Fibroblast of pulmonary artery (primary cell): ENCODE results near the gene HPX.
A peak's percentile ranks its signal among the peaks of the same experiment; 100 is the strongest.

Experiments
- DNase-seq: peaks from one replicate; pipeline ENCODE4 v3.0.0-alpha.2; 2010; ENCODE audit warnings: low read depth
- H3K4me3 ChIP-seq: replicated peaks from 2 replicates; pipeline ENCODE4 v1.5.1; 2011; ENCODE audit warnings: low read depth, mild to moderate bottlenecking, control low read depth, low read length, moderate library complexity
- TF ChIP-seq, protein P1 (sequence below): IDR thresholded peaks from 2 replicates; pipeline ENCODE4 v1.5.1; 2011; ENCODE audit warnings: mild to moderate bottlenecking, control low read depth, low read length, inconsistent platforms; ENCODE audit errors: missing control alignments

The HPX gene

DNA sequence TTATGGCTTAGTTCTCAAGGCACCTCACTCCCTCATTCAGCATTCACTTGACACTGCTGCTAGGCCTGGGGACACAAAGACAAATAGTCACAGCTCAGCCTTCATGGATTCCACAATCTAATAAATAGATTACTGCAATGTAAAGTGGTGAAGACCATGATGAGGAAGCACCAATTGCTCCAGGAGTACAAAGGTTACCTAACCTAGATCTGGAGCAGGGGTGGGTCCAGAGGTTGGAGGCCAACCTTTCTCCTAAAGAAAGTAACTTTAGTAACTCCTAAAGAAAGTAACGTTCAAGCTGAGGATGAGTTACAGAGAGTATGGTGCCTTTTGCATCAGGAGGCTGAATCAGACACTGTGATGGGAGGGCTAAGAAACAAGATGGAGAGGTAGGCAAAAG is 28.8 kb upstream of the HPX start:
- DNase-seq: no peak
- TF ChIP-seq, protein P1, sequence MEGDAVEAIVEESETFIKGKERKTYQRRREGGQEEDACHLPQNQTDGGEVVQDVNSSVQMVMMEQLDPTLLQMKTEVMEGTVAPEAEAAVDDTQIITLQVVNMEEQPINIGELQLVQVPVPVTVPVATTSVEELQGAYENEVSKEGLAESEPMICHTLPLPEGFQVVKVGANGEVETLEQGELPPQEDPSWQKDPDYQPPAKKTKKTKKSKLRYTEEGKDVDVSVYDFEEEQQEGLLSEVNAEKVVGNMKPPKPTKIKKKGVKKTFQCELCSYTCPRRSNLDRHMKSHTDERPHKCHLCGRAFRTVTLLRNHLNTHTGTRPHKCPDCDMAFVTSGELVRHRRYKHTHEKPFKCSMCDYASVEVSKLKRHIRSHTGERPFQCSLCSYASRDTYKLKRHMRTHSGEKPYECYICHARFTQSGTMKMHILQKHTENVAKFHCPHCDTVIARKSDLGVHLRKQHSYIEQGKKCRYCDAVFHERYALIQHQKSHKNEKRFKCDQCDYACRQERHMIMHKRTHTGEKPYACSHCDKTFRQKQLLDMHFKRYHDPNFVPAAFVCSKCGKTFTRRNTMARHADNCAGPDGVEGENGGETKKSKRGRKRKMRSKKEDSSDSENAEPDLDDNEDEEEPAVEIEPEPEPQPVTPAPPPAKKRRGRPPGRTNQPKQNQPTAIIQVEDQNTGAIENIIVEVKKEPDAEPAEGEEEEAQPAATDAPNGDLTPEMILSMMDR: no peak
- no peak overlapping the region for H3K4me3 ChIP-seq

DNA sequence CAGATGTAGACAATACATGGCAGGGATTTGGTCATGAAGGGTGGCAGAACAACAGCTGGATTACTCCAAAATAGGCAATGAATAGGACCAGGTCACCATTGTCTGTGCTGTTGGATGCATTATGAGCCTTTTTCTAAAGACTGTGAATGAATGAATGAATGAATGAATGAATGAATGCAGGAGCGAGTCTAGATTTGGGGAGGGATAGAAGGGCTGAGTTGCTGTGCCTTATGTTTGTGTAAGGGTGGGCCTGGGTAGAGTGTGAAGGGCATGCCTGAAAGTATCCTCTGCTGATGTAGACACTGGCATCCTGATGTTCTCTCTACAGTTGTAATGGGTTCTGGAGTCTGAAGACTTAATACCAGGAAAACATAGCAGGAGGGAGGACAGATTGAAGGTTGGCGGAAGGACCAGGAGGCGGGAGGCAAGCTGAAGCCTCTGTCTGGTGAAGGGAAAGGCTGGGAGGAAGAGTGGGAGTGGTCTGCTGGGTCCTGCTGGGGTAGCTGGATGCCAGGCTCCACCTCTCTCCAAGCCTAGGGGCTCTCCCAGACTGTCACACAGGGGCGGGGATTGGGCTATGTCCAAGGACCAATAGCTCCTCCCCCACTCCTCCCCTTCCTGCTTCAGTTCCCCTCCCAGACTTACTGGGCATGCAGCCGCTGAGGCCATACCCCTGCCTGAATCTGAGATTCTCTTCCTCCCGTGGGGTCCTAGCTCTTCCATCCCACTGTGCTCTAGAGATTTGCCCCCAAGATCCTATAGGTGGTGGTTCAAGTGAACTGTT is 28.1 kb upstream of the HPX start:
- no peak overlapping the region for H3K4me3 ChIP-seq
- DNase-seq: peak; percentile 95
- TF ChIP-seq, protein P1: no peak

DNA sequence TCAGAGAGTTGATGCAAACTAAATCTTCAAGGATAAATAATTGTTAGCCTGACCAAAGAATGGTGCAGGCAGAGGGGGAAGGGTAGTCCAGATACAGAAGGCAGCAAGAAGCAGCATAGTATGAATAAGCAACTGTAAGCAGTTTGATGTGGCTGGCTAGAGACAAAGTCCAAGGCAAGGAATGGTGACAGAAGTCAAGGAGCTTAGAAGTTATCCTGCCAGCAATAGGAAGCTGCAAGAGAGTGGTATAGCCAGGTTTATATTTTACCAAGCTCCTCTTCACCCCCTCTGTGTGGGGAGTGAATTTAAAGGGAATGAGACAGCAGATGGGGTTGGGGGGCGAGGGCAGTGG is 18.3 kb upstream of the HPX start:
- TF ChIP-seq, protein P1: no peak
- no peak overlapping the region for H3K4me3 ChIP-seq
- no peak for DNase-seq

DNA sequence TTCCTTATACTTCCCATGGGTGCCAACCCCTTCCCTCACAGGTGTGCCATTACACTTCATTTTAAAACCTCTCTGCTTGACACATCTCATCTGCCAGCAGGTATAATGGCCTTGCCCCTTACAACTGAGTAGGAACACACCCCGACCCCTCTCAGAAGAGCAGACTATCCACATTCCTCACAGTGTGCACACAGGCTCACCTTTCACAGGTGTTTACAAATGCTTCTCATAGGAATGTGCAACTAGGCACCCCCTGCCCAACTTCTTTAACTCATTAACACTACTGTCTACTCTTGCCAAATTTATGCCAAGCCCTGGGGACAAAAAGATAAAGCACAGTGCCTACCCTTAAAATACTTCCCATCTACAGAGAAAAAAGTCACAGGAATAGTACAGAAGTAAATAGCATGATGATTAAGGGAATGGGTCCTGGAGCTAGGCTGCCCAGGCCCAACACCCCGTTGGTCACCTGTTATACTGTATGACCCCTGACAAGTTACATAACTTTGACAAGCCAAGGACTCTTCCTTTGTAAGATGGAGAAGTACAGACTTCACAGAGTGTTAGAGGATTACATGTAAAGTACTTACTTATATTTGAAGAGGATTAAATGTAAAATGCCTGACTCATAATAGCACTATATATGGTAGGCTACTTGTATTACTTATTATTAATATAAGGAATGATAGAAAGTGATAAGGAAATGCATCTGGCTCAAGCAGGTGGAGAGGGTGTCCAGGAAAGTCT is 17.7 kb upstream of the HPX start:
- H3K4me3 ChIP-seq: no peak overlapping the region
- TF ChIP-seq, protein P1: no peak
- no peak for DNase-seq

DNA sequence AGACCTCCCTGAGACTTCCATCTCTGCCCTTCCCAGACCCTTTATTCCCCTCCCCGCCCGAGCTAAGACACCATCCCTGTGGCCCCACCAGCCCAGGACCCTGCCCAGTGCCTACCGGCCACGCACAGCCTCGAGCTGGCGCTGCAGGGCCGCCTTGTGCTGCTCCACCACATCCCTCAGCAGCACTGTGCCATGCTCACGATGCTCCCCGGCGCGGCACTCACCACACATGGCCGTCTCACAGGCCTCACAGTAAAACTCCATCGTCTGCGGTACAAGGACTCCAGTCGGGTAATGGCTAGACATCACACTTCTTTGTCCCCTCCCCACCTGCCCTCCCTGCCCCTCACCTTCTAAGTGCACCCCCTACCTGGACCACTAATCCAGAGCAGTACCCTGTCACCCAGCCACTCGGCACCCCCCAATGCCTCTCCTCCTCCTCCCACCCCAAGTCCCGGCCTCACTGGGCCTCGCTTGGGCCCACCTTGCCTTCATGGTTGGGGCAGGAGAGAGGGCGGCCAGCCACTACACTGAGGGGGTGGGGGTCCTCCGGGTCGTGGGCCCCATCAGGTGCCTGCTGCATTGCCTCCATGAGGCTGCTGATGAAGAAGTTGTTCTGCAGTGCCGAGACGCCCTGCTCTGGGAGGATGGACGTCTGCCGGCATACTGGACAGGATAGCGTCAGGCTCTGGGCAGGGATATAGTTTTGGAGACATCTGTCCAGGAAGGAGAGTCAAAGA is 17.0 kb upstream of the HPX start:
- no peak overlapping the region for H3K4me3 ChIP-seq
- TF ChIP-seq, protein P1: no peak
- DNase-seq: no peak

DNA sequence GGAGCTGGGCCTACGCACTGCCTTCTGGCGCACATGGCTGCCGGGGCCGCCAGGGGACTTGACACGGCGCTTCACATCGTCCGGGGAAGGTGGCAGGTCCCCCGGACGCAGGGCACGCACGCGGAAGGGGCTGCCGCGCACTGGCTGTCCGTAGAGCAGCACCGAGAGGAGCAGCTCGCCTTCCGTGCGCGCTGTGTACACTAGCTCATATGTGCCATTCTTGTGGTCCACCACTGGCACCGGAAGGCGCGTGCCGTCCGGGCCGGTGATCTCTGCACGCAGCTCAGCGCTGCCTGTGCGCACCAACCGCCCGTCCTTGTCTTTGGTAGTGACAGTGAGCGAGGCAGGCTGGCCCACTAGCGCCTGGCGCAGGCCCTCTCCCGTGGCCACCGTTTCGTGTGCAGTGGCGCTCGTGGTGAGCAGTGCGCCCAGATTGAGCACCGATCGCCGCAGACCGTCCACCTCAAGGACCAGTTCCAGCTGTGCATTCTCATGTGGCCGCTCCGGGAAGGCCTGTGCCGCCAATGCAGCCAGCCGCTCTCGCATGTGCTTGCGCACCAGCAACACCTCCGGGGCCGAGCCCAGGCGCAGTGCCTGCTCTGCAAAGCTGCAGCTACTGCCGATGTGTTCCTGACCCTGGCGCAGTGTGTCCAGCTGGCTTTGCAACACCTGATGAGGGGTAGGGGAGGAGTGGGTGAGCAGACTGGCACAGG is 15.7 kb upstream of the HPX start:
- no peak for DNase-seq
- no peak overlapping the region for H3K4me3 ChIP-seq
- TF ChIP-seq, protein P1: no peak
